DND-41 (cell line): ENCODE results near the gene SLC30A7.

ENCODE experiments used
- CTCF ChIP-seq: IDR thresholded peaks from 2 replicates; pipeline ENCODE4 v1.5.1; 2012; ENCODE audit warnings: borderline replicate concordance, low read length, moderate library complexity, mild to moderate bottlenecking; ENCODE audit not compliant: poor library complexity, severe bottlenecking; ENCODE audit errors: extremely low read depth
- EZH2 ChIP-seq: IDR thresholded peaks from 3 replicates; pipeline ENCODE4 v1.6.1; 2012; ENCODE audit warnings: borderline replicate concordance, low read depth, mild to moderate bottlenecking, moderate library complexity, low read length, inconsistent platforms; ENCODE audit not compliant: severe bottlenecking

GRCh38 chr1:100988121-100988520, 92.2 kb downstream of the SLC30A7 start:
- TF ChIP-seq CTCF (no peak), EZH2 (no peak)
